ENCODE data around the gene RNF186.
"Not testable (repeated sequence)": the region's sequence is repeated elsewhere in the genome, so short reads cannot be mapped to it uniquely, and the experiment has no call there.

The RNF186 gene

GRCh38 chr1:19814681-19815503, at the start of gene RNF186:
RNF186 (minus strand) TSS chr1:19815283; CDS start chr1:19815101, 182 bp downstream.
- DNase-seq, result no peak

- DNase-seq, result no peak
Observed at GRCh38 chr1:19864570-19865160, 49.6 kb upstream of the RNF186 start.

GRCh38 chr1:19862944-19863343, 47.9 kb upstream of the RNF186 start:
- DNase-seq, result no peak

- no peak for DNase-seq
Observed at GRCh38 chr1:19861842-19862530, 46.9 kb upstream of the RNF186 start.

GRCh38 chr1:19861034-19861433, 46.0 kb upstream of the RNF186 start:
- no peak for DNase-seq

- no peak for DNase-seq
Observed at GRCh38 chr1:19860418-19860817, 45.3 kb upstream of the RNF186 start.

GRCh38 chr1:19859876-19860275, 44.8 kb upstream of the RNF186 start:
- no peak for DNase-seq

- no peak for DNase-seq
Observed at GRCh38 chr1:19858893-19859292, 43.8 kb upstream of the RNF186 start.

- DNase-seq, result no peak
Observed at GRCh38 chr1:19854866-19855265, 39.8 kb upstream of the RNF186 start.

GRCh38 chr1:19852036-19852435, 37.0 kb upstream of the RNF186 start:
- DNase-seq, result no peak

GRCh38 chr1:19850214-19850613, 35.1 kb upstream of the RNF186 start:
- no peak for DNase-seq

- DNase-seq, result not testable (repeated sequence)
Observed at GRCh38 chr1:19849307-19849706, 34.2 kb upstream of the RNF186 start.

GRCh38 chr1:19847334-19847733, 32.3 kb upstream of the RNF186 start:
- not testable (repeated sequence) for DNase-seq

GRCh38 chr1:19846338-19846737, 31.3 kb upstream of the RNF186 start:
- DNase-seq, result no peak

GRCh38 chr1:19845555-19845954, 30.5 kb upstream of the RNF186 start:
- DNase-seq, result no peak

GRCh38 chr1:19844731-19845495, 29.8 kb upstream of the RNF186 start:
- DNase-seq, result no peak

GRCh38 chr1:19840228-19840627, 25.1 kb upstream of the RNF186 start:
- DNase-seq, result no peak

- no peak for DNase-seq
Observed at GRCh38 chr1:19837866-19838265, 22.8 kb upstream of the RNF186 start.

GRCh38 chr1:19835578-19835977, 20.5 kb upstream of the RNF186 start:
- DNase-seq, result no peak

GRCh38 chr1:19831441-19831840, 16.4 kb upstream of the RNF186 start:
- DNase-seq, result no peak

- DNase-seq, result no peak
Observed at GRCh38 chr1:19828546-19828945, 13.5 kb upstream of the RNF186 start.

GRCh38 chr1:19825298-19825697, 10.2 kb upstream of the RNF186 start:
- DNase-seq, result no peak

- no peak for DNase-seq
Observed at GRCh38 chr1:19824541-19824940, 9.5 kb upstream of the RNF186 start.

Measured in stimulated activated CD4-positive, alpha-beta T cell treated with anti-CD3 and anti-CD28 coated beads, Interleukin-4, amount 100 ng/mL, for 24 hours (primary cell).